ENCODE results near the gene STPG4. TPM values are rescaled to one million over a fixed set of nuclear protein-coding genes. Genes with fewer than 3 reads are reported as not detected.

STPG4 gene
- total RNA-seq, 1 donor from 2014 or later: 0.64 TPM

DNA sequence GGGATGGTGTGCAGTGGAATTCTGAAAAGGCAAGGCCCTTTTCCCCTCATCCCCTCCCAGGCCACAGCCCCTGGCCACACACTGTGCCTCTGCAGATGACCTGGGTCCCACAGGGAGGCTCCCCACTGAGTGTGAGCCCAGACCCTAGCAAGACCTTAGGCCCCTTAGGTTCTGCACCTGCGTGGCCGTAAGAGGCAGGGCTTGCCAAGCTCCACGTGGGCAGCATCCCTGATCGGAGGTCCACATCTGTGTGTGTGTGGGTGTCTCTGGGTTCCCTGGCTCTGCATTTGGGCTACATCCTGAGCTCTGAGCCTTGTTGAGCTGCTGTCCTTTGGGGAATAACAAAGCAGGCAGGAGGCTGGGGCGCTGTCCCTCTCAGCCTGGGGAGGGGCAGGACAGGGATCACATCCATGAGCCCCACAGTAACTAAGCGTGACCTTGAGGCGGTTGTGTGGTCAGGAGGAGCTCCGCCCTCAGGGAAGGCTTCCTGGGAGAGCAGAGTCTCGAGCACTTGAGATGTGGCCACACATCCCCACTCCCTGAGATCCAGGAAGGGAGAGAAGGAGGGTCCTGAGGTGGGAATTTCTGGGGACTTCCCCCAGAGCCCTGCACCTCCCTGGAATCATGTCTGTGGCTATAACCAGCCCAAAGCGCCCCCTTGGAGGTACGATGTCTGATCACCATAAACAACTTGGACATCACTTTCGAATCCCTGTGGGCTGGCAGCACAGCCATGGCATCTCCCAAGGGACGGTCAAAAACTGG is 84.8 kb downstream of the STPG4 start:
- H3K4me3 ChIP-seq (ENCODE audit: insufficient read depth, low read depth, low read length): no peak overlapping the region
- no peaks in the 10 kb centered on the region for H3K27me3 ChIP-seq (ENCODE audit: insufficient read depth, low read length)
- no peaks in the 10 kb centered on the region for H3K9me3 Mint-ChIP-seq (ENCODE audit: unreplicated experiment)
- no peak for TF ChIP-seq EZH2 (IDR thresholded peaks at IDR 0.05; ENCODE audit: insufficient read depth, low read length)
- TF ChIP-seq, protein P1, sequence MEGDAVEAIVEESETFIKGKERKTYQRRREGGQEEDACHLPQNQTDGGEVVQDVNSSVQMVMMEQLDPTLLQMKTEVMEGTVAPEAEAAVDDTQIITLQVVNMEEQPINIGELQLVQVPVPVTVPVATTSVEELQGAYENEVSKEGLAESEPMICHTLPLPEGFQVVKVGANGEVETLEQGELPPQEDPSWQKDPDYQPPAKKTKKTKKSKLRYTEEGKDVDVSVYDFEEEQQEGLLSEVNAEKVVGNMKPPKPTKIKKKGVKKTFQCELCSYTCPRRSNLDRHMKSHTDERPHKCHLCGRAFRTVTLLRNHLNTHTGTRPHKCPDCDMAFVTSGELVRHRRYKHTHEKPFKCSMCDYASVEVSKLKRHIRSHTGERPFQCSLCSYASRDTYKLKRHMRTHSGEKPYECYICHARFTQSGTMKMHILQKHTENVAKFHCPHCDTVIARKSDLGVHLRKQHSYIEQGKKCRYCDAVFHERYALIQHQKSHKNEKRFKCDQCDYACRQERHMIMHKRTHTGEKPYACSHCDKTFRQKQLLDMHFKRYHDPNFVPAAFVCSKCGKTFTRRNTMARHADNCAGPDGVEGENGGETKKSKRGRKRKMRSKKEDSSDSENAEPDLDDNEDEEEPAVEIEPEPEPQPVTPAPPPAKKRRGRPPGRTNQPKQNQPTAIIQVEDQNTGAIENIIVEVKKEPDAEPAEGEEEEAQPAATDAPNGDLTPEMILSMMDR (IDR thresholded peaks at IDR 0.05; ENCODE audit: insufficient read depth, low read depth, low read length): no peak
- peaks cover 60% of the 10 kb centered on the region for H3K4me1 ChIP-seq (ENCODE audit: insufficient read depth, low read length)
- DNase-seq (ENCODE audit: low read depth) (no peak), FAIRE-seq (no peak)
- H3K4me2 ChIP-seq (ENCODE audit: low read length): peak overlapping the region; percentile 57
- peak overlapping the region; percentile 84 for H3K9ac ChIP-seq (ENCODE audit: low read length)
- H3K27me3 Mint-ChIP-seq (ENCODE audit: low read depth, unreplicated experiment): no peaks in the 10 kb centered on the region
- H3K4me1 Mint-ChIP-seq (ENCODE audit: low read depth, unreplicated experiment): peaks cover 31% of the 10 kb centered on the region
- no peak overlapping the region for H3K27ac Mint-ChIP-seq (ENCODE audit: unreplicated experiment)
- no peak overlapping the region for H2AFZ ChIP-seq (ENCODE audit: low read depth, low read length)
- no peaks in the 10 kb centered on the region for H3K79me2 ChIP-seq (ENCODE audit: insufficient read depth, low read length)
- H3K27ac ChIP-seq (ENCODE audit: low read depth, low read length): peak overlapping the region; percentile 98
- H4K20me1 ChIP-seq (ENCODE audit: insufficient read depth, low read length): no peaks in the 10 kb centered on the region
- H3K36me3 Mint-ChIP-seq (ENCODE audit: low read depth, unreplicated experiment): peaks cover 19% of the 10 kb centered on the region
- no peak overlapping the region for H3K4me3 Mint-ChIP-seq (ENCODE audit: unreplicated experiment)
- H3K9me3 ChIP-seq (ENCODE audit: insufficient read depth, low read depth, low read length): no peaks in the 10 kb centered on the region
- H3K36me3 ChIP-seq (ENCODE audit: insufficient read depth, low read length): peaks cover 4% of the 10 kb centered on the region

DNA sequence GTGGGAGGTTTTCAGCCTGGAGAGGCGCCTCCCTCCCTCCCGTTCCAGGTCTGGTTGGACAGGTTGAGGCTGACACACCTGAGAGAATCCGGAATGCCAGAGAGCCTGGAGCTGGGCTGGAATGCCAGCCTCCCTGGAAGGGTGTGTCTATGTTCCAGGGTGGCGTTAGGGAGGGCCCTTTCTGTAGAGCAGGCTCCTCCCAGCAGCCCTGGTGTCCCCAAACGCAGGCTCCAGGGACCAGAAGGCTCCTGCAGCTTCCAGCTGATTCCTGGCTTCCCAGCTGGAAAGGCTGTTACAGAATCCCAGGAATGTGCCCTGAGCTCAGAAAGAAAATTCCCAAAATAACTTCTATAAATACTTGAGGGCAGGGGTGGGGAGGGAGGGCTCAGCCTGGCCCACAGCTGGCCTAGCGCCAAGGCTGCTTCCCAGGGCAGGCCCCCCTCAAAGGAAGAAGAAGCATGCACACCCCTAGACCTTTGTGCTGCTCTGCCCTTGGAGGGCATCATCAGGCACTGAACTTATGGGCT is 85.4 kb downstream of the STPG4 start:
- H3K4me1 ChIP-seq (ENCODE audit: insufficient read depth, low read length): peaks cover 62% of the 10 kb centered on the region
- H3K4me2 ChIP-seq (ENCODE audit: low read length): peak overlapping the region; percentile 57
- DNase-seq (ENCODE audit: low read depth) (peak; percentile 76), FAIRE-seq (peak; percentile 72)
- TF ChIP-seq, protein P1 (IDR thresholded peaks at IDR 0.05; ENCODE audit: insufficient read depth, low read depth, low read length): no peak
- TF ChIP-seq EZH2 (IDR thresholded peaks at IDR 0.05; ENCODE audit: insufficient read depth, low read length): no peak
- no peak overlapping the region for H2AFZ ChIP-seq (ENCODE audit: low read depth, low read length)
- Mint-ChIP-seq H3K27me3 (ENCODE audit: low read depth, unreplicated experiment) (no peaks in the 10 kb centered on the region), H3K27ac (ENCODE audit: unreplicated experiment) (no peak overlapping the region), H3K4me1 (ENCODE audit: low read depth, unreplicated experiment) (peaks cover 32% of the 10 kb centered on the region), H3K4me3 (ENCODE audit: unreplicated experiment) (no peak overlapping the region), H3K36me3 (ENCODE audit: low read depth, unreplicated experiment) (peaks cover 19% of the 10 kb centered on the region), H3K9me3 (ENCODE audit: unreplicated experiment) (peaks cover 1% of the 10 kb centered on the region)
- H3K9me3 ChIP-seq (ENCODE audit: insufficient read depth, low read depth, low read length): no peaks in the 10 kb centered on the region
- H3K9ac ChIP-seq (ENCODE audit: low read length): peak overlapping the region; percentile 84
- no peaks in the 10 kb centered on the region for H4K20me1 ChIP-seq (ENCODE audit: insufficient read depth, low read length)
- H3K79me2 ChIP-seq (ENCODE audit: insufficient read depth, low read length): no peaks in the 10 kb centered on the region
- H3K27me3 ChIP-seq (ENCODE audit: insufficient read depth, low read length): no peaks in the 10 kb centered on the region
- H3K4me3 ChIP-seq (ENCODE audit: insufficient read depth, low read depth, low read length): no peak overlapping the region
- peaks cover 4% of the 10 kb centered on the region for H3K36me3 ChIP-seq (ENCODE audit: insufficient read depth, low read length)
- H3K27ac ChIP-seq (ENCODE audit: low read depth, low read length): peak overlapping the region; percentile 98

Data from astrocyte (in vitro differentiated cells and primary cell).